Measurements from ENCODE around the gene C17orf107. TPM values are rescaled to one million over a fixed set of nuclear protein-coding genes. Genes with fewer than 3 reads are reported as not detected.

C17orf107 gene
- total RNA-seq, 2 experiments from 2014 or later: 0.76 to 0.79 TPM

DNA sequence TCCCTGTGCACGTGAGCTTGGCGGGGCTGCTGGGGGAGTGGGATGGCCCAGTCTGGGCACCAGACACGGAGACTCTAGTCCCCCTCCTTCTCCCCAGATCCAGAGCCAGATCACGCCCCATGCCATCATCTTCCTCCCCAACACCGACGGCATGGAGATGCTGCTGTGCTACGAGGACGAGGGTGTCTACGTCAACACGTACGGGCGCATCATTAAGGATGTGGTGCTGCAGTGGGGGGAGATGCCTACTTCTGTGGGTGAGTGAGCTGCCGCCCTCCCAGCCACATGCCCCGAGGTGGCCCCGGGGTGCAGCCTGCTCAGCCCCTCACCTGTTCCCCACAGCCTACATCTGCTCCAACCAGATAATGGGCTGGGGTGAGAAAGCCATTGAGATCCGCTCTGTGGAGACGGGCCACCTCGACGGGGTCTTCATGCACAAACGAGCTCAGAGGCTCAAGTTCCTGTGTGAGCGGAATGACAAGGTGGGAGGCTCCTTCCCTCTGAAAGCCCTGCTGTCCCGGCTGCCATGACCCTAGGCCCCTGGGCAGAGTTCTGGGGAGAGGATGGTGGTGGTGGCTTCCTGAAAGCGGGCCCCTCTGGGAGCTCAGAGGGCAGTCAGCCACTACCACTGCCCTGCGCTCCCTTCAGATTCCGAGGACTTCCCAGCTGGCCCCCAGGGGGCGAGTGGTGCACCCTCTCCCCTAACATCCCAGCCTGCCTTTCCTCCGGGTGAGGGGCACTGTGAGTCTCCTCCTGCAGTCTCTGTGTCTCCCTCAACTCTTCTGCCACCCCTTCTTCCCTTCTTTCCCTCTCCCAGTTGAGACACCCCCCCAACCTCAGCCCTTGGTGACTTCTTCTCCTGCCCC, 2.8 kb upstream of the C17orf107 start:
- Histone ChIP-seq H3K79me2 (ENCODE audit: insufficient read depth, low read depth, low read length) (no peaks in the 10 kb centered on the region), H3K9me2 (ENCODE audit: insufficient read depth, low read length) (no peaks in the 10 kb centered on the region), H2AFZ (ENCODE audit: low read length) (no peak overlapping the region), H3K9me3 (ENCODE audit: low read length) (no peaks in the 10 kb centered on the region), H3K4me1 (ENCODE audit: insufficient read depth, low read length, poor library complexity, severe bottlenecking) (no peaks in the 10 kb centered on the region), H3K4me2 (ENCODE audit: low read length) (no peak overlapping the region), H3K27ac (ENCODE audit: low read depth, low read length, poor library complexity, severe bottlenecking) (no peak overlapping the region), H4K20me1 (ENCODE audit: insufficient read depth, low read length) (no peaks in the 10 kb centered on the region), H3K36me3 (ENCODE audit: insufficient read depth, low read length) (peaks cover 35% of the 10 kb centered on the region; the same call in 1 of the 2 replicates), H3K4me3 (ENCODE audit: low read depth, low read length, poor library complexity, severe bottlenecking) (no peak overlapping the region)
- no TSS peak for BruUV-seq (replicated peaks)
- ChIA-PET POLR2A (no interaction called here), CTCF (ENCODE audit: unreplicated experiment) (no interaction called here)
- intact Hi-C loops (cut with micrococcal nuclease; ENCODE audit: unreplicated experiment): no loop called here
- TF ChIP-seq EZH2phosphoT487 (IDR thresholded peaks at IDR 0.05; ENCODE audit: borderline replicate concordance, low read depth, low read length): no peak
- no peak for TF ChIP-seq CTCF (conservative IDR thresholded peaks at IDR 0.05; ENCODE audit: low read length)
- no peak for DNase-seq (ENCODE audit: low spot score)

- no peak overlapping the region for H3K4me2 ChIP-seq (ENCODE audit: low read length)
- no peak overlapping the region for H2AFZ ChIP-seq (ENCODE audit: low read length)
- H3K36me3 ChIP-seq (ENCODE audit: insufficient read depth, low read length): peaks cover 35% of the 10 kb centered on the region; the same call in 1 of the 2 replicates
- TF ChIP-seq EZH2phosphoT487 (IDR thresholded peaks at IDR 0.05; ENCODE audit: borderline replicate concordance, low read depth, low read length): no peak
- TF ChIP-seq CTCF (conservative IDR thresholded peaks at IDR 0.05; ENCODE audit: low read length): no peak
- H3K27ac ChIP-seq (ENCODE audit: low read depth, low read length, poor library complexity, severe bottlenecking): no peak overlapping the region
- intact Hi-C loops (cut with micrococcal nuclease; ENCODE audit: unreplicated experiment): no loop called here
- H4K20me1 ChIP-seq (ENCODE audit: insufficient read depth, low read length): no peaks in the 10 kb centered on the region
- no peaks in the 10 kb centered on the region for H3K9me3 ChIP-seq (ENCODE audit: low read length)
- CTCF ChIA-PET (ENCODE audit: unreplicated experiment): no interaction called here
- no peaks in the 10 kb centered on the region for H3K4me1 ChIP-seq (ENCODE audit: insufficient read depth, low read length, poor library complexity, severe bottlenecking)
- H3K79me2 ChIP-seq (ENCODE audit: insufficient read depth, low read depth, low read length): no peaks in the 10 kb centered on the region
- no TSS peak for BruUV-seq (replicated peaks)
- POLR2A ChIA-PET: no interaction called here
- H3K9me2 ChIP-seq (ENCODE audit: insufficient read depth, low read length): no peaks in the 10 kb centered on the region
- H3K4me3 ChIP-seq (ENCODE audit: low read depth, low read length, poor library complexity, severe bottlenecking): no peak overlapping the region
- no peak for DNase-seq (ENCODE audit: low spot score)
Measured at GRCh38 chr17:4897198-4897687, 2.1 kb upstream of the C17orf107 start.

- BruUV-seq (replicated peaks): no TSS peak
- Histone ChIP-seq H3K9me3 (ENCODE audit: low read length) (no peaks in the 10 kb centered on the region), H3K27ac (ENCODE audit: low read depth, low read length, poor library complexity, severe bottlenecking) (no peak overlapping the region), H3K36me3 (ENCODE audit: insufficient read depth, low read length) (peaks cover 34% of the 10 kb centered on the region; the same call in 1 of the 2 replicates), H3K4me1 (ENCODE audit: insufficient read depth, low read length, poor library complexity, severe bottlenecking) (peaks cover under 1% of the 10 kb centered on the region), H4K20me1 (ENCODE audit: insufficient read depth, low read length) (no peaks in the 10 kb centered on the region), H3K4me3 (ENCODE audit: low read depth, low read length, poor library complexity, severe bottlenecking) (no peak overlapping the region), H2AFZ (ENCODE audit: low read length) (no peak overlapping the region), H3K9me2 (ENCODE audit: insufficient read depth, low read length) (no peaks in the 10 kb centered on the region), H3K4me2 (ENCODE audit: low read length) (no peak overlapping the region), H3K79me2 (ENCODE audit: insufficient read depth, low read depth, low read length) (no peaks in the 10 kb centered on the region)
- CTCF ChIA-PET (ENCODE audit: unreplicated experiment): interaction anchor here (0.6 kb wide), 1 partner anchor 95 kb away, joined by 5 read pairs; no protein-coding TSS in a partner anchor
- intact Hi-C loops (cut with micrococcal nuclease; ENCODE audit: unreplicated experiment): no loop called here
- POLR2A ChIA-PET: no interaction called here
- DNase-seq (ENCODE audit: low spot score): no peak
- TF ChIP-seq CTCF (conservative IDR thresholded peaks at IDR 0.05; ENCODE audit: low read length): no peak
- no peak for TF ChIP-seq EZH2phosphoT487 (IDR thresholded peaks at IDR 0.05; ENCODE audit: borderline replicate concordance, low read depth, low read length)
Measured at GRCh38 chr17:4897785-4898184, 1.6 kb upstream of the C17orf107 start.

All from OCI-LY7 (cell line).